ENCODE data around the gene MLC1. TPM values are rescaled to one million over a fixed set of nuclear protein-coding genes. Genes with fewer than 3 reads are reported as not detected.

The MLC1 gene
- polyA plus RNA-seq, 4 donors = 0.03 to 0.32 TPM; not detected in 2

DNA sequence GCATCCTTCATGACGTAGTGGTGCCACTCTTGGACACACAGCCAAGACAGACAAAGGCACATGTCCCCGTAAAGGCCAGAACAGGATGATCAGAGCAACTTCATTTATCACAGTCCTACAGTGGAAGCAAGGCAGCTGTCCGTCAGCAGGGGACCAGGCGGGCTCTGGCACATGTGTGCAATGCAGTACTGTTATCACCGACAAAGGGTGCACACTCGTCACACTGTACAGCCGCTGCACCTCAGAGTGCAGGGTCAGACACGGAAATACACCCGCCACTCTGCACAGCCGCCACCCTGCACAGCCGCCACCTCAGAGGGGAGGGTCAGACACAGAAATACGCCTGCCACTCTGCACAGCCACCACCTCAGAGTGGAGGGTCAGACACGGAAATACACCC is 59.2 kb downstream of the MLC1 start:
- Histone ChIP-seq H3K27me3 (ENCODE audit: control insufficient read depth in 3 of 3, insufficient read depth in 3 of 3, low read length in 3 of 3) (peaks cover 0 to 4% (median 0%) of the 10 kb centered on the region in 3 donors), H3K4me1 (ENCODE audit: control insufficient read depth in 3 of 3, insufficient read depth in 2 of 3, low read depth in 1 of 3, low read length in 2 of 3) (no peaks in the 10 kb centered on the region), H3K27ac (ENCODE audit: low read depth in 1 of 3, low read length in 2 of 3) (no peak overlapping the region), H3K36me3 (ENCODE audit: control insufficient read depth in 3 of 3, insufficient read depth in 2 of 3, low read depth in 1 of 3, low read length in 3 of 3) (no peaks in the 10 kb centered on the region), H3K4me3 (ENCODE audit: low read depth in 1 of 3, low read length in 3 of 3) (no peak overlapping the region), H3K9me3 (ENCODE audit: control insufficient read depth in 2 of 2, insufficient read depth in 1 of 2, low read depth in 1 of 2, low read length in 1 of 2) (no peaks in the 10 kb centered on the region)
- FAIRE-seq = no peak
- DNase-seq = no peak
- 61 to 80% (median 66%) methylated on average over 13 of the region's 13 CpGs for WGBS, 3 donors

DNA sequence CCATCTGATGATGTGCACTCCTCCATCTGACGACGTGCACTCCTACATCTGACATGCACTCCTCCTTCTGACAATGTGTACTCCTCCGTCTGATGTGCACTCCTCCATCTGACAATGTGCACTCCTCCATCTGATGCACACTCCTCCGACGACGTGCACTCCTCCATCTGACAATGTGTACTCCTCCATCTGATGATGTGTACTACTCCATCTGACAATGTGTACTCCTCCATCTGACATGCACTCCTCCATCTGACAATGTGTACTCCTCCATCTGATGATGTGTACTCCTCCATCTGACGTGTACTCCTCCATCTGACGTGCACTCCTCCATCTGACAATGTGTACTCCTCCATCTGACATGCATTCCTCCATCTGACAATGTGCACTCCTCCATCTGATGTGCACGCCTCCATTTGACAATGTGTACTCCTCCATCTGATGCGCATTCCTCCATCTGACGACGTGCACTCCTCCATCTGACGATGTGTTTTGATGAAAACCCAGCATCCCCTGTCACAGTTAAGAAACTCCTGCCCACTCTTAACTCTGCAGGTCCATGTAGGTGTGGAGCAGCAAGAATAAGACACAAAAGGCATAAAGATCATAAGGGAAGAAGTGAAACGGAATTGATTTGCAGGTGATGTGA is 62.9 kb downstream of the MLC1 start:
- 82 to 87% (median 85%) methylated on average over 14 of the region's 14 CpGs for WGBS, 3 donors
- Histone ChIP-seq H3K4me1 (ENCODE audit: control insufficient read depth in 3 of 3, insufficient read depth in 2 of 3, low read depth in 1 of 3, low read length in 2 of 3) (no peaks in the 10 kb centered on the region), H3K4me3 (ENCODE audit: low read depth in 1 of 3, low read length in 3 of 3) (no peak overlapping the region), H3K36me3 (ENCODE audit: control insufficient read depth in 3 of 3, insufficient read depth in 2 of 3, low read depth in 1 of 3, low read length in 3 of 3) (no peaks in the 10 kb centered on the region), H3K9me3 (ENCODE audit: control insufficient read depth in 2 of 2, insufficient read depth in 1 of 2, low read depth in 1 of 2, low read length in 1 of 2) (peaks cover 0 to 5% of the 10 kb centered on the region in 2 donors), H3K27me3 (ENCODE audit: control insufficient read depth in 3 of 3, insufficient read depth in 3 of 3, low read length in 3 of 3) (peaks cover 0 to 10% (median 2%) of the 10 kb centered on the region in 3 donors), H3K27ac (ENCODE audit: low read depth in 1 of 3, low read length in 2 of 3) (no peak overlapping the region)
- DNase-seq = no peak
- FAIRE-seq = no peak

DNA sequence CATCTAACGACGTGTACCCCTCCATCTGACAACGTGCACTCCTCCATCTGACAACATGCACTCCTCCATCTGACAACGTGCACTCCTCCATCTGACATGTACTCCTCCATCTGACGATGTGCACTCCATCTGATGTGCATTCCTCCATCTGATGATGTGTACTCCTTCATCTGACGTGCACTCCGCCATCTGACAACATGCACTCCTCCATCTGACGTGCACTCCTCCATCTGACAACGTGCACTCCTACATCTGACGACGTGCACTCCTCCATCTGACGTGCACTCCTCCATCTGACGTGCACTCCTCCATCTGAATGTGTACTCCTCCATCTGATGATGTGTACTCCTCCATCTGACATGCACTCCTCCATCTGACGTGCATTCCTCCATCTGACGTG is 64.6 kb downstream of the MLC1 start:
- WGBS, 3 donors = 88 to 91% (median 90%) methylated on average over 15 of the region's 15 CpGs

DNA sequence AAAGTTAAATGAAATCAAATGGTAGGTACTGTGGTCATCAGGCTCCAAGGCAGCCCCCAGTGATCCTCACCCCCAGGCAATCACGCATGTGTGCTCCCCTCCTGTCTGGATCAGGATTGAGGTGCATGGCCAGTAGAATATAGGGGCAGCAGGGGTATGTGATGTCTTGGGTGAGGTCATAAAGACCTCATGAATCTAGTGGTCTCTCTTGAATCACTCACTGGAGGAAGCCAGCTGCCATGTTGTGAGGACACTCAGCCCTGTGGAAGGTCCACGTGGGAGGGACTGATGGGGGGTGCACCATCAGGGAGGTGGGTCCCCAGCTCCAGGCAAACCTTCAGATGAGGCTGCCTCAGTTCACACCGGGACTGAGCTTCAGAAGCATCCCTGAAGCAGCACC is 65.9 kb downstream of the MLC1 start:
- H3K36me3 ChIP-seq (ENCODE audit: control insufficient read depth in 3 of 3, insufficient read depth in 2 of 3, low read depth in 1 of 3, low read length in 3 of 3) = no peaks in the 10 kb centered on the region
- H3K4me1 ChIP-seq (ENCODE audit: control insufficient read depth in 3 of 3, insufficient read depth in 2 of 3, low read depth in 1 of 3, low read length in 2 of 3) = no peaks in the 10 kb centered on the region
- WGBS, 3 donors = 57 to 77% (median 63%) methylated on average over 3 of the region's 3 CpGs
- peaks cover 0 to 5% of the 10 kb centered on the region in 2 donors for H3K9me3 ChIP-seq (ENCODE audit: control insufficient read depth in 2 of 2, insufficient read depth in 1 of 2, low read depth in 1 of 2, low read length in 1 of 2)
- no peak overlapping the region for H3K27ac ChIP-seq (ENCODE audit: low read depth in 1 of 3, low read length in 2 of 3)
- no peak for DNase-seq
- no peak for FAIRE-seq
- peaks cover 9 to 34% (median 13%) of the 10 kb centered on the region in 3 donors for H3K27me3 ChIP-seq (ENCODE audit: control insufficient read depth in 3 of 3, insufficient read depth in 3 of 3, low read length in 3 of 3)
- H3K4me3 ChIP-seq (ENCODE audit: low read depth in 1 of 3, low read length in 3 of 3) = no peak overlapping the region

More for the DNA sequence above, 64.6 kb downstream of the MLC1 start:
- Histone ChIP-seq H3K27ac (ENCODE audit: low read depth in 1 of 3, low read length in 2 of 3) (no peak overlapping the region), H3K9me3 (ENCODE audit: control insufficient read depth in 2 of 2, insufficient read depth in 1 of 2, low read depth in 1 of 2, low read length in 1 of 2) (peaks cover 0 to 5% of the 10 kb centered on the region in 2 donors), H3K27me3 (ENCODE audit: control insufficient read depth in 3 of 3, insufficient read depth in 3 of 3, low read length in 3 of 3) (peaks cover 2 to 26% (median 8%) of the 10 kb centered on the region in 3 donors), H3K4me3 (ENCODE audit: low read depth in 1 of 3, low read length in 3 of 3) (no peak overlapping the region), H3K4me1 (ENCODE audit: control insufficient read depth in 3 of 3, insufficient read depth in 2 of 3, low read depth in 1 of 3, low read length in 2 of 3) (no peaks in the 10 kb centered on the region), H3K36me3 (ENCODE audit: control insufficient read depth in 3 of 3, insufficient read depth in 2 of 3, low read depth in 1 of 3, low read length in 3 of 3) (no peaks in the 10 kb centered on the region)
- FAIRE-seq = no peak
- DNase-seq = no peak

DNA sequence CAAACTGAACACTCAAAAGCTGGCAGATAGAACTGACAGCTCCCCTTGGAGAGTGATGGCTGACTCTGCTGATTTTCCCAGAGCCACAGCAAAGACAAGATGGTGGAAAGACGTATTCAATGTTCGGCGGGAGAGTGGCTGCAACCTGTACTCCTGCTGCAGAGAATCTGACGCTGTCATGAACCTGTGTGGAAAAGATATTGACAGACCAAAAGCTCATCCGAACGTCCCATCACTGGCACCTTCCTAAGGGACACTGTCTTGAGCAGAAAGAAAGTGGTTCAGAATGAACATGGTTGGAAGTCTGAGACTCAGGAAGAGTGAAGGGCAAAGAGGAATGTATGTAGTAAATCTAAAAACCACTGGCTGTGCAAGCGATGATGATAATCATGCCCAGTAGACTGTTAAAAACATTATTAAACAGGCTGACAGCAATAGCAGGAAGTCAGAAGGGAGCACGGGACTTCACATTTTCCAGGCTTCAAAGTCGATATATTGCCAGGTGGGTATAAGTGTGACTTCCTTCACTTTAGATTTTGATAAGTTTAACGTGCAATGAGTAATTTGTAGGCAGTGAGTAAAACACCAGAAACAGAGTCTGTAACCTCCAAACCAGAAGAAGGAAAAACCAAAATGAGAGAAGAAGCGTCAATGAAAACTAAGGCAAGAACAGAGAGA is 66.5 kb downstream of the MLC1 start:
- Histone ChIP-seq H3K27ac (ENCODE audit: low read depth in 1 of 3, low read length in 2 of 3) (no peak overlapping the region), H3K4me3 (ENCODE audit: low read depth in 1 of 3, low read length in 3 of 3) (no peak overlapping the region), H3K36me3 (ENCODE audit: control insufficient read depth in 3 of 3, insufficient read depth in 2 of 3, low read depth in 1 of 3, low read length in 3 of 3) (no peaks in the 10 kb centered on the region), H3K4me1 (ENCODE audit: control insufficient read depth in 3 of 3, insufficient read depth in 2 of 3, low read depth in 1 of 3, low read length in 2 of 3) (no peaks in the 10 kb centered on the region), H3K9me3 (ENCODE audit: control insufficient read depth in 2 of 2, insufficient read depth in 1 of 2, low read depth in 1 of 2, low read length in 1 of 2) (peaks cover 0 to 5% of the 10 kb centered on the region in 2 donors), H3K27me3 (ENCODE audit: control insufficient read depth in 3 of 3, insufficient read depth in 3 of 3, low read length in 3 of 3) (peaks cover 14 to 40% (median 18%) of the 10 kb centered on the region in 3 donors)
- DNase-seq = no peak
- FAIRE-seq = no peak
- WGBS, 3 donors = 48 to 57% (median 56%) methylated on average over 11 of the region's 11 CpGs

DNA sequence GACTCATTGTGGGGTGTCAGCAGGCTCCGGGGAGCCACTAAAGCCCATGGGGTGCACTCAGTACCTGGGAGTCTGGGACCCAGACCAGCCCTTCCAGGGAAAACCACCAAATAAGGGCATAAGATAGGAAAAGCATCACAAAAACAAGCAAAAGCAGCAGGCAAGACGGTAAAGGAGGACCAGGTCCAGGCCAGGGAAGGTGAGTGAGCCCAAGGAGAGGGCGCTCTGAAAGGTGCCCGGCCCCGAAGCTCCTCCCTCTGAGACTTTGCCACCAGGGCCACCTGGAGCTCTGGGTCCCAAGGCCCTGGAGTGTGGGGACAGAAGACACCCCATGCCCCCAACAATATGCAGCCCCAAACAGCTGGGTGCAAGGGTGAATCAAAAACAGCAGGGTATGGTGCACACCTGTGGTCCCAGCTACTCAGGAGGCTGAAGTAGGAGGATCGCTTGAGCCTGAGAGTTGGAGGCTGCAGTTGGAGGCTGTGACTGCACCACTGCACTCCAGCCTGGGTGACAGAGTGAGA is 67.5 kb downstream of the MLC1 start:
- Histone ChIP-seq H3K4me3 (ENCODE audit: low read depth in 1 of 3, low read length in 3 of 3) (no peak overlapping the region), H3K36me3 (ENCODE audit: control insufficient read depth in 3 of 3, insufficient read depth in 2 of 3, low read depth in 1 of 3, low read length in 3 of 3) (no peaks in the 10 kb centered on the region), H3K9me3 (ENCODE audit: control insufficient read depth in 2 of 2, insufficient read depth in 1 of 2, low read depth in 1 of 2, low read length in 1 of 2) (peaks cover 0 to 5% of the 10 kb centered on the region in 2 donors), H3K27ac (ENCODE audit: low read depth in 1 of 3, low read length in 2 of 3) (no peak overlapping the region), H3K4me1 (ENCODE audit: control insufficient read depth in 3 of 3, insufficient read depth in 2 of 3, low read depth in 1 of 3, low read length in 2 of 3) (no peaks in the 10 kb centered on the region), H3K27me3 (ENCODE audit: control insufficient read depth in 3 of 3, insufficient read depth in 3 of 3, low read length in 3 of 3) (peaks cover 19 to 49% (median 20%) of the 10 kb centered on the region in 3 donors)
- DNase-seq (no peak), FAIRE-seq (no peak)
- WGBS, 3 donors = 54 to 78% (median 74%) methylated on average over 6 of the region's 6 CpGs

DNA sequence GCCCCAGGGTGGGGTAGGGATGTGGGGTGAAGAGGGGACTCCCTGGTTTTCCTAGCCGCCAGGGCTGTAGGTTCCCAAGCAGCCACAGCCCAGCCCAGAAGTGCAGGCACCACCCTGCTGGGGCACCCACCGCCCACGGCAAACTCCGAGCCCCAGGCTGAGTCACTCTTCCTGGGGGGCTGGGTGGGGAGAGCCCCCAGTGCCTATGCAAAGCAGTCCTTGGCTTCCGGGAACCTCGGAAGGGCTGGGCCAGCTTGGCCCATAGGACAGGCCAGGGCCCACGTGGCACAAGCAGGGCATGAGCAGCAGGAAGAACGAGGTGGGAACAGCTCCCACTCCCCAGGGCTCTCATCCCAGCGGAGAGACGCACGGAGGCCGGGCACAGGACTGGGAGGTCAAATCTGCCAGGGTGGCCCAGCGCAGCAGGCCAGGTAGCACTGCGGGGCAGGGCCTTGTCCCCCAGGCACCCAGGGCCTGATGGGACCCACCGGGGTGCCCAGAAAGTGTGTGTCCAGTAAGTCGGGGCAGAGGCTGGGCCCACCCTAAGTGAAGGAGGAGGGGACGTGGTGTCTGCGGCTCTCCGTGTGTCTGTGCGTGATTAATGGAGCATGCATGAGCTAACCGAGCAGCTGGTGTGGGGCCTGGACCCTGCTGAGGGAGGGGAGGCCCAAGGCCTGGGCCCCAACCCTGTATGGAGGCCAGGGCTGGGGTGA is 68.1 kb downstream of the MLC1 start:
- Histone ChIP-seq H3K9me3 (ENCODE audit: control insufficient read depth in 2 of 2, insufficient read depth in 1 of 2, low read depth in 1 of 2, low read length in 1 of 2) (peaks cover 0 to 5% of the 10 kb centered on the region in 2 donors), H3K36me3 (ENCODE audit: control insufficient read depth in 3 of 3, insufficient read depth in 2 of 3, low read depth in 1 of 3, low read length in 3 of 3) (no peaks in the 10 kb centered on the region), H3K4me1 (ENCODE audit: control insufficient read depth in 3 of 3, insufficient read depth in 2 of 3, low read depth in 1 of 3, low read length in 2 of 3) (no peaks in the 10 kb centered on the region), H3K27me3 (ENCODE audit: control insufficient read depth in 3 of 3, insufficient read depth in 3 of 3, low read length in 3 of 3) (peaks cover 19 to 56% (median 24%) of the 10 kb centered on the region in 3 donors), H3K27ac (ENCODE audit: low read depth in 1 of 3, low read length in 2 of 3) (no peak overlapping the region), H3K4me3 (ENCODE audit: low read depth in 1 of 3, low read length in 3 of 3) (no peak overlapping the region)
- DNase-seq (no peak), FAIRE-seq (no peak)
- 61 to 76% (median 65%) methylated on average over 20 to 21 of the region's 21 CpGs for WGBS, 3 donors

DNA sequence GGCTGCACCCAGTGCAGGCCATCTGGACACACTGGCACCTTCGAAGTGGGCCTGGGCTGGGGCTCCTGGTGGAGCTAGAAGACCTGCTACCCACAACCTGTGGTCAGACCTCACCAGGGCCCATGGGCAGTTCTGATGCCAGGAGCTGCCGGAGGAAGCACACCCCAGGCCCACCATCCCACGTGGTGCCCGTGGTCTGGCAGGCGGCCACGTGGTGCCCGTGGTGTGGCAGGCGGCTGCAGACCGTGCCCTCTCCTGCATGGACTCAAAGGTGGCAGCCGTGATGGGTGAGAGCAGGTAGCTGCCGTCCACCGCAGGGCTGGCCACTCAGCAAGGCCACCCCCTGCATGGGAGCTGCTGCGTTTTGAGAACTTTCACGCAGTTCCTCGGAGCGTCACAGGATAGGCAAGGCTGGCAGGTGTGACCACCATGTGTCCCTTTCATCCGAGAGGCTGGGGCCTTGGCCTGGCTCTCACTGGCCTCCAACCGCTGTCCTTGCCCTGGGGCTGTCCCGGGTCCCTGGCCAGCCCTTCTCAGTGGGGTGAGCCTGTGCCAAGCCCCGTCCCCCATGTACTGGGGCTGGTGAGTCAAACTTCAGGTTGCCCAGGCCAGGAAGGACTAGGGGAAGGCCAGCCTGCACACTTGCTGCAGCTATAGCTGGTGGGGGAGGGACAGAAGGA is 68.8 kb downstream of the MLC1 start:
- DNase-seq (no peak), FAIRE-seq (no peak)
- peaks cover 0 to 5% of the 10 kb centered on the region in 2 donors for H3K9me3 ChIP-seq (ENCODE audit: control insufficient read depth in 2 of 2, insufficient read depth in 1 of 2, low read depth in 1 of 2, low read length in 1 of 2)
- H3K27ac ChIP-seq (ENCODE audit: low read depth in 1 of 3, low read length in 2 of 3) = no peak overlapping the region
- no peak overlapping the region for H3K4me3 ChIP-seq (ENCODE audit: low read depth in 1 of 3, low read length in 3 of 3)
- H3K4me1 ChIP-seq (ENCODE audit: control insufficient read depth in 3 of 3, insufficient read depth in 2 of 3, low read depth in 1 of 3, low read length in 2 of 3) = no peaks in the 10 kb centered on the region
- no peaks in the 10 kb centered on the region for H3K36me3 ChIP-seq (ENCODE audit: control insufficient read depth in 3 of 3, insufficient read depth in 2 of 3, low read depth in 1 of 3, low read length in 3 of 3)
- H3K27me3 ChIP-seq (ENCODE audit: control insufficient read depth in 3 of 3, insufficient read depth in 3 of 3, low read length in 3 of 3) = peaks cover 19 to 63% (median 24%) of the 10 kb centered on the region in 3 donors
- 78 to 86% (median 85%) methylated on average over 20 of the region's 20 CpGs for WGBS, 3 donors
